Bronchial smooth muscle cell (primary cell): Measurements from ENCODE around the gene MPP1. TPM values are rescaled to one million over a fixed set of nuclear protein-coding genes. Genes with fewer than 3 reads are reported as not detected.

Experiments used
- total RNA-seq: library from RNA; depleted of rRNA; stranded (reverse); fragments of >200 nt; gene quantifications from 2 replicates; pipeline ENCODE4 v1.2.1, GENCODE V29; 2014

The MPP1 gene
- total RNA-seq: 32.0 and 42.9 TPM in 2 replicates

DNA sequence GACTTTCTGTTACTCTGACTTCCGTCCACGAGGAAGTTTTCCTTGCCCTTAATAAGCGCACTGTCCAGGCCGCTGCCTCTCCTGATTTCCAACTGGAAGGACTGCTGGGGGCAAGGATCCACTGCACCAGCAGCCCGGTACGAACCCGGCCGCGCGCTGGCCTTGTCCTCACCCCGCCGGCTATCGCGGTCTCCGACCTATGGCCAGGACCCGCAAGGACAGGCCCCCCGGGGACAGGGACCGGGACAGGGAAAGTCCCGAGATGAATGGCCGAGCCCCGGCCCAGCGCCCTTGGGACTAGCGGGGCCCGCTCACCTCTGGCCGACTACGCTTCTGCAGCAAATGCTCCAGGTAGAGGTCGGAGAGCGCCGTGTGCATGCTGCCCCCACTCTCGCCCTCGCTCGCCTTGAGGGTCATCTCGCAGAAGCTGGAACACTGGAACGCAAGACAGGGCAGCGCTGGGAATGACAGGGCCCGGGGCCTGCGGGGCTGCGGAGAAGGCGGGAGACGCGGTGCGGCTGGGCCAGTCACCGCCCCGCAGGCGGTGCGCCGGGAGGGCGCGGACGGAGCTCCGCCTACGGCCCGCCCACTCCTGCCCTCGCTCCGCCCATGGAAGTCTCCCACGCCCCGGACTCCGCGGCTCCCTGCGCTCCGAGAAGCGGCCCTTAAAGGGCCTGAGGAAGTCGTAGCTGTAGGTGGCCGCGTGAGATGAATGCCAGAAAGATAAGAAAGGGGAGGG, at the start of gene MPP1:
MPP1 (minus strand) TSS at position 529 of the 739 bp plus-strand sequence; CDS start at position 417, 112 bp downstream.

GRCh38 chrX:154834562-154834961, 29.3 kb upstream of the MPP1 start, which contains the start of gene SMIM9:
SMIM9 (minus strand) TSS chrX:154834662; CDS start chrX:154830856, 3,806 bp downstream.

GRCh38 chrX:154762537-154763296, 42.6 kb downstream of the MPP1 start, which contains the start of gene DKC1:
DKC1 (plus strand) TSS chrX:154762864; CDS start chrX:154762966, 102 bp downstream.

GRCh38 chrX:154750301-154751202, 54.7 kb downstream of the MPP1 start, which contains the start of gene GAB3:
GAB3 (minus strand) TSS chrX:154751077; CDS start chrX:154751025, 52 bp downstream.

Other genes starting within 250 kb of the MPP1 start
- not detected in 2 replicates for gene CTAG1A, start 220.4 kb downstream of the MPP1 start, total RNA-seq
- gene CTAG1B, start 186.2 kb downstream of the MPP1 start, total RNA-seq: not detected in 2 replicates
- not detected in 2 replicates for gene CTAG2, start 151.9 kb downstream of the MPP1 start, total RNA-seq
- gene GAB3, start 54.4 kb downstream of the MPP1 start, total RNA-seq: 2.0 and 3.0 TPM in 2 replicates
- gene DKC1, start 42.6 kb downstream of the MPP1 start, total RNA-seq: 29.2 and 36.2 TPM in 2 replicates
- gene SMIM9, start 29.2 kb upstream of the MPP1 start, total RNA-seq: not detected in 2 replicates
- gene F8A1, start 80.9 kb upstream of the MPP1 start, total RNA-seq: 1.1 and 2.0 TPM in 2 replicates
- 4.0 and 7.6 TPM in 2 replicates for gene F8, start 217.2 kb upstream of the MPP1 start, total RNA-seq
- 19.5 and 40.6 TPM in 2 replicates for gene FUNDC2, start 221.4 kb upstream of the MPP1 start, total RNA-seq